AG04449 (cell line): Measurements from ENCODE around the gene PFKFB2.
"Not testable (repeated sequence)": the region's sequence is repeated elsewhere in the genome, so short reads cannot be mapped to it uniquely, and the experiment has no call there.

Source experiments
- CTCF ChIA-PET: fragments of 350-600 bp; formaldehyde crosslinking; extraction: SDS; loops from one replicate; lab custom pipeline; 2021; ENCODE audit warnings: antibody characterized with exemption; lab: Yijun Ruan, JAX
- POLR2A ChIA-PET: fragments of 400-600, 350-600 bp; formaldehyde crosslinking; extraction: SDS; loops from one replicate; lab custom pipeline; 2020; ENCODE audit warnings: antibody characterized with exemption, inconsistent platforms; lab: Yijun Ruan, JAX
- DNase-seq: peaks from one replicate; pipeline ENCODE4 v3.0.0-alpha.2; 2010; ENCODE audit warnings: low read depth, low spot score
- H3K4me3 ChIP-seq: 2 replicates; pipeline ENCODE4 v1.5.1; 2011; ENCODE audit warnings: low read depth, mild to moderate bottlenecking, control low read depth, low read length
- CTCF ChIP-seq: IDR thresholded peaks from one replicate; pipeline ENCODE4 v1.5.1; 2011; ENCODE audit warnings: mild to moderate bottlenecking, moderate library complexity, low read length, control low read depth, inconsistent platforms; ENCODE audit not compliant: insufficient read depth; ENCODE audit errors: missing control alignments

Gene PFKFB2

GRCh38 chr1:207034998-207035397 is 18.1 kb upstream of the PFKFB2 start:
- DNase-seq: no peak
- no peak for TF ChIP-seq CTCF
- POLR2A ChIA-PET: no interaction called here
- H3K4me3 ChIP-seq: no peak overlapping the region
- CTCF ChIA-PET: interaction anchor here (1.2 to 7.7 kb wide), 2 partner anchors 14 to 30 kb away, joined by 4 to 50 read pairs; no protein-coding TSS in a partner anchor

GRCh38 chr1:207035877-207036551 is 17.1 kb upstream of the PFKFB2 start:
- TF ChIP-seq CTCF: no peak
- DNase-seq: no peak
- ChIA-PET POLR2A (no interaction called here), CTCF (interaction anchor here (0.6 to 7.7 kb wide), 4 partner anchors 13 to 482 kb away, joined by 3 to 50 read pairs (median 6); no protein-coding TSS in a partner anchor)
- no peak overlapping the region for H3K4me3 ChIP-seq

GRCh38 chr1:207036865-207037264 is 16.2 kb upstream of the PFKFB2 start:
- H3K4me3 ChIP-seq: no peak overlapping the region
- CTCF ChIA-PET: interaction anchor here (0.6 to 7.7 kb wide), 4 partner anchors 8 to 33 kb away, joined by 3 to 50 read pairs (median 6); no protein-coding TSS in a partner anchor
- no peak for DNase-seq
- TF ChIP-seq CTCF: no peak
- POLR2A ChIA-PET: no interaction called here

- ChIA-PET POLR2A (no interaction called here), CTCF (interaction anchor here (0.9 to 7.7 kb wide), 6 partner anchors 8 to 365 kb away, joined by 4 to 50 read pairs (median 4); no protein-coding TSS in a partner anchor)
- DNase-seq: no peak
Measured at GRCh38 chr1:207039380-207040180, 13.5 kb upstream of the PFKFB2 start.

GRCh38 chr1:207040181-207040533 is 12.9 kb upstream of the PFKFB2 start:
- H3K4me3 ChIP-seq: no peak overlapping the region
- ChIA-PET POLR2A (no interaction called here), CTCF (interaction anchor here (0.9 to 7.7 kb wide), 6 partner anchors 8 to 364 kb away, joined by 4 to 50 read pairs (median 4); no protein-coding TSS in a partner anchor)
- DNase-seq: no peak
- TF ChIP-seq CTCF: no peak

More at GRCh38 chr1:207039380-207040180, 13.5 kb upstream of the PFKFB2 start:
- H3K4me3 ChIP-seq: no peak overlapping the region
- TF ChIP-seq CTCF: no peak

- H3K4me3 ChIP-seq, POLR2A ChIA-PET, DNase-seq: not testable (repeated sequence)
- CTCF ChIA-PET: interaction anchor here (1.2 to 7.7 kb wide), 2 partner anchors 7 to 16 kb away, joined by 4 to 50 read pairs; no protein-coding TSS in a partner anchor
Measured at GRCh38 chr1:207041397-207041796, 11.7 kb upstream of the PFKFB2 start.
